Natural killer cell (primary cell): ENCODE data around the gene STAT6. TPM values are rescaled to one million over a fixed set of nuclear protein-coding genes. Genes with fewer than 3 reads are reported as not detected.
"Not testable (repeated sequence)": the region's sequence is repeated elsewhere in the genome, so short reads cannot be mapped to it uniquely, and the experiment has no call there.

Source experiments
- ATAC-seq, 3 donors: fragments of 150-1000 bp in 2 of 3; fragments of 200-7000 bp in 1 of 3; cut with Tn5 transposase; 1 replicate in 1 of 3; 2 replicates in 2 of 3; pipeline ENCODE4 v1.10.0; 2021; ENCODE audit warnings: mild to moderate bottlenecking in 2 of 3, moderate library complexity in 2 of 3
- DNase-seq, 2 donors: peaks; one replicate each; pipeline versions ENCODE4 v3.0.0 to v3.0.0-alpha.2; 2013 to 2021; ENCODE audit warnings: mixed read lengths in 1 of 2
- H3K27ac ChIP-seq: one replicate; pipeline ENCODE4 v1.5.1; 2013; ENCODE audit warnings: mild to moderate bottlenecking, low read length
- H3K27me3 ChIP-seq: one replicate; pipeline ENCODE4 v1.6.1; 2013; ENCODE audit warnings: low read length; ENCODE audit not compliant: control insufficient read depth, insufficient read depth
- H3K36me3 ChIP-seq: one replicate; pipeline ENCODE4 v1.6.1; 2013; ENCODE audit warnings: low read length; ENCODE audit not compliant: control insufficient read depth, insufficient read depth
- H3K4me1 ChIP-seq: one replicate; pipeline ENCODE4 v1.6.1; 2013; ENCODE audit warnings: low read length; ENCODE audit not compliant: control insufficient read depth, insufficient read depth
- H3K4me3 ChIP-seq: one replicate; pipeline ENCODE4 v1.5.1; 2013; ENCODE audit warnings: low read length
- H3K9me3 ChIP-seq: one replicate; pipeline ENCODE4 v1.6.1; 2013; ENCODE audit warnings: low read length; ENCODE audit not compliant: control insufficient read depth, insufficient read depth
- H3K27ac Mint-ChIP-seq, 2 donors: one replicate each; pipeline ENCODE4 v1.8.0; 2022; ENCODE audit warnings: mild to moderate bottlenecking in 2 of 2, mixed read lengths in 2 of 2, moderate library complexity in 1 of 2
- H3K27me3 Mint-ChIP-seq, 2 donors: one replicate each; pipeline ENCODE4 v1.8.0; 2022; ENCODE audit warnings: low read depth in 2 of 2, mixed read lengths in 2 of 2
- H3K36me3 Mint-ChIP-seq: one replicate; pipeline ENCODE4 v1.8.0; 2022; ENCODE audit warnings: mixed read lengths
- H3K4me1 Mint-ChIP-seq, 2 donors: one replicate each; pipeline ENCODE4 v1.8.0; 2022; ENCODE audit warnings: mixed read lengths in 2 of 2
- H3K4me3 Mint-ChIP-seq: one replicate; pipeline ENCODE4 v1.8.0; 2022; ENCODE audit warnings: mild to moderate bottlenecking, moderate library complexity, mixed read lengths
- H3K9me3 Mint-ChIP-seq, 2 donors: one replicate each; pipeline ENCODE4 v1.8.0; 2022; ENCODE audit warnings: mixed read lengths in 2 of 2
- CTCF ChIP-seq: fragments of 200-600 bp; IDR thresholded peaks from one replicate; pipeline ENCODE4 v1.8.0; 2022; ENCODE audit warnings: antibody characterized with exemption
- WGBS: methylation state at CpG from one replicate; pipeline ENCODE4 v1.1.7; 2013; ENCODE audit warnings: missing lambda C conversion rate; ENCODE audit not compliant: insufficient coverage; 5-methylcytosine and 5-hydroxymethylcytosine counted together
- intact Hi-C: fragments of 100-400 bp; cut with micrococcal nuclease; formaldehyde crosslinking; loops from one replicate; pipeline ENCODE4 v1.14.2; 2022
- total RNA-seq, 4 donors: library from RNA; stranded (reverse); fragments of 120-200 nt in 1 of 4; gene quantifications; one replicate each; pipeline versions ENCODE4 v1.2.3 to v1.2.4, GENCODE V29; 2013 to 2022

STAT6 gene
- total RNA-seq, 3 donors from 2014 or later (not counting 1 experiment from before 2014, with no cell fraction given): 277 to 340 (median 319) TPM

GRCh38 chr12:57124261-57124877, 13.2 kb upstream of the STAT6 start:
- Mint-ChIP-seq H3K27ac (no peak overlapping the region), H3K4me1 (peaks cover 11 to 20% of the 10 kb centered on the region in 2 donors), H3K36me3 (no peaks in the 10 kb centered on the region), H3K9me3 (no peaks in the 10 kb centered on the region), H3K4me3 (peak overlapping the region; percentile 43), H3K27me3 (peaks cover 8 to 9% of the 10 kb centered on the region in 2 donors)
- Histone ChIP-seq H3K4me3 (no peak overlapping the region), H3K36me3 (no peaks in the 10 kb centered on the region), H3K27me3 (peaks cover 19% of the 10 kb centered on the region), H3K4me1 (peaks cover 23% of the 10 kb centered on the region), H3K27ac (no peak overlapping the region), H3K9me3 (no peaks in the 10 kb centered on the region)
- peak; percentile 79 to 91 (median 82) for ATAC-seq
- DNase-seq: peak; percentile 61 to 90
- intact Hi-C loops: loop anchor here (1.0 kb wide), 2 partner anchors 59 to 119 kb away; no protein-coding TSS in a partner anchor
- peak; percentile 85 for TF ChIP-seq CTCF
- WGBS: 26% methylated on average over 10 of the region's 10 CpGs

- peaks cover 13% of the 10 kb centered on the region for H3K27me3 ChIP-seq
- H3K9me3 Mint-ChIP-seq: no peaks in the 10 kb centered on the region
These were observed 12.7 kb upstream of the STAT6 start for GRCh38 chr12:57123813-57124212.

GRCh38 chr12:57120718-57121117, 9.6 kb upstream of the STAT6 start:
- H3K27me3 Mint-ChIP-seq, H3K27ac ChIP-seq, ATAC-seq, H3K27me3 ChIP-seq, H3K36me3 ChIP-seq, H3K4me1 ChIP-seq, H3K4me3 ChIP-seq, H3K36me3 Mint-ChIP-seq, H3K9me3 ChIP-seq, H3K9me3 Mint-ChIP-seq, DNase-seq, intact Hi-C loops, H3K27ac Mint-ChIP-seq, H3K4me3 Mint-ChIP-seq, H3K4me1 Mint-ChIP-seq: not testable (repeated sequence)
- WGBS: 95% methylated on average over 10 of the region's 11 CpGs

More at GRCh38 chr12:57123813-57124212, 12.7 kb upstream of the STAT6 start:
- ATAC-seq: no peak
- Histone ChIP-seq H3K4me1 (peaks cover 21% of the 10 kb centered on the region), H3K4me3 (no peak overlapping the region), H3K9me3 (no peaks in the 10 kb centered on the region), H3K27ac (no peak overlapping the region), H3K36me3 (no peaks in the 10 kb centered on the region)
- Mint-ChIP-seq H3K27ac (no peak overlapping the region), H3K4me1 (peaks cover 11 to 19% of the 10 kb centered on the region in 2 donors), H3K4me3 (no peak overlapping the region), H3K27me3 (peaks cover 8 to 9% of the 10 kb centered on the region in 2 donors), H3K36me3 (no peaks in the 10 kb centered on the region)
- WGBS: 33% methylated on average over 2 of the region's 2 CpGs
- no peak for DNase-seq
- no peak for TF ChIP-seq CTCF
- intact Hi-C loops: loop anchor here (1.0 kb wide), 2 partner anchors 59 to 119 kb away; no protein-coding TSS in a partner anchor

- intact Hi-C loops: no loop called here
- no peak overlapping the region for H3K27ac ChIP-seq
These were observed 8.3 kb upstream of the STAT6 start for GRCh38 chr12:57119294-57120085.

More at GRCh38 chr12:57119294-57120085, 8.3 kb upstream of the STAT6 start:
- no peaks in the 10 kb centered on the region for H3K9me3 Mint-ChIP-seq
- ATAC-seq: no peak
- 100% methylated on average over 3 of the region's 5 CpGs for WGBS
- no peak overlapping the region for H3K4me3 Mint-ChIP-seq
- DNase-seq: no peak
- no peaks in the 10 kb centered on the region for H3K36me3 Mint-ChIP-seq
- H3K4me1 Mint-ChIP-seq: peaks cover 4 to 6% of the 10 kb centered on the region in 2 donors
- Histone ChIP-seq H3K9me3 (no peaks in the 10 kb centered on the region), H3K4me3 (no peak overlapping the region), H3K4me1 (peaks cover 6% of the 10 kb centered on the region), H3K27me3 (no peaks in the 10 kb centered on the region), H3K36me3 (no peaks in the 10 kb centered on the region)
- TF ChIP-seq CTCF: no peak
- no peak overlapping the region for H3K27ac Mint-ChIP-seq
- peaks cover 6 to 7% of the 10 kb centered on the region in 2 donors for H3K27me3 Mint-ChIP-seq
